A673 (cell line): Measurements from ENCODE around the gene ARHGAP26.

Experiments
- CTCF ChIP-seq: fragments of 300-800, 200-600 bp; sonication (generic); conservative IDR thresholded peaks from 2 replicates; pipeline ENCODE4 v1.5.1; 2017; ENCODE audit warnings: low read depth, mild to moderate bottlenecking, antibody characterized with exemption, low read length, moderate library complexity, mixed read lengths
- EZH2 ChIP-seq: fragments of 200-600 bp; sonication (generic); IDR thresholded peaks from 2 replicates; pipeline ENCODE4 v1.6.1; 2017; ENCODE audit warnings: borderline replicate concordance, low read depth, mild to moderate bottlenecking, mixed read lengths, antibody characterized with exemption, low read length; ENCODE audit not compliant: poor library complexity, severe bottlenecking

- no peak for TF ChIP-seq CTCF
- no peak for TF ChIP-seq EZH2
Observed at GRCh38 chr5:143214890-143215289, 444.7 kb downstream of the ARHGAP26 start.
